Suprapubic skin (tissue), 4 donors: Measurements from ENCODE around the gene STK32B.

Experiments used
- CTCF ChIP-seq, 2 donors: fragments of 200-600 bp in 1 of 2; fragments of 450-650 bp in 1 of 2; sonication (generic) in 1 of 2; IDR thresholded peaks; one replicate each; pipeline ENCODE4 v1.5.1; 2016 to 2019; ENCODE audit warnings: antibody characterized with exemption in 2 of 2, mild to moderate bottlenecking in 1 of 2, moderate library complexity in 1 of 2
- POLR2A ChIP-seq, 2 donors: fragments of 450-650 bp; IDR thresholded peaks; one replicate each; pipeline ENCODE4 v1.6.1; 2017; ENCODE audit warnings: antibody characterized with exemption in 2 of 2, mild to moderate bottlenecking in 2 of 2, moderate library complexity in 2 of 2
- POLR2AphosphoS5 ChIP-seq, 3 donors: sonication (generic); formaldehyde crosslinking; IDR thresholded peaks; one replicate each; pipeline ENCODE4 v1.6.1; 2017; ENCODE audit warnings: antibody characterized with exemption in 3 of 3

DNA sequence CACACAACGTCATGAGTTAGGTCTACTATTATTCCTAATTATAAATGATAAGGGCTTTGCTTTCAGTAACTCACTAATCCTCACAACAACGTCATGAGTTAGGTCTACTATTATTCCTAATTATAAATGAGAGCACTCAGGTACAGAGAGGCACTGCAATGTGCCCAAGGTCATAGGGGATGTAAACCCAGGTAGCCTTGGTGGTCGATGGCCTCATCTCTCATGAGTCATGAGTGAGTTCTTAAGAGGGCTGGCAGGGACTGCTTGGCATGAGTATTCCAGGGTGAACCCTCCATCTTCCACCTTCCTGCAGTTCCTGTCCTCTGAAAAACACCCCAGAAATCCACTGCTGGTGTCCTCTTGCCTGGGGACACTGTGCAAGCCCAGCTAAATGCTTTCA, 317.1 kb downstream of the STK32B start:
- TF ChIP-seq CTCF (IDR thresholded peaks at IDR 0.05), result no peak
- no peak for TF ChIP-seq POLR2AphosphoS5 (IDR thresholded peaks at IDR 0.05)
- no peak for TF ChIP-seq POLR2A (IDR thresholded peaks at IDR 0.05)
